H1 (cell line): ENCODE data around the gene ATCAY. TPM values are rescaled to one million over a fixed set of nuclear protein-coding genes. Genes with fewer than 3 reads are reported as not detected.

Experiments
- CTCF ChIA-PET: fragments of 300-600 bp; sonication (Branson Sonifier 250); formaldehyde crosslinking; loops from one replicate; lab custom pipeline; 2021; ENCODE audit not compliant: partially characterized antibody; lab: Charles Lee
- POLR2A ChIA-PET: fragments of 300-600 bp; sonication (Branson Sonifier 250); formaldehyde crosslinking; loops from one replicate; lab custom pipeline; 2021; ENCODE audit warnings: inconsistent platforms; ENCODE audit not compliant: partially characterized antibody; lab: Charles Lee
- DNase-seq, 2 experiments: peaks; one replicate each; pipeline versions ENCODE4 v3.0.0 to v3.0.0-alpha.2; 2010 to 2022; ENCODE audit warnings: low spot score in 2 of 2, low read depth in 1 of 2, mixed read lengths in 1 of 2
- FAIRE-seq: peaks from 2 replicates; lab custom pipeline; 2011; peaks lifted over from hg19 to GRCh38; lab: Jason Lieb, UNC
- H2AFZ ChIP-seq: 2 replicates; pipeline ENCODE4 v1.8.1; 2012; ENCODE audit warnings: low read length, inconsistent platforms
- H2AK5ac ChIP-seq: 2 replicates; pipeline ENCODE4 v1.6.1; 2013; ENCODE audit warnings: low read depth, low read length
- H2BK120ac ChIP-seq: replicated peaks from 2 replicates; pipeline ENCODE3; 2013; ENCODE audit warnings: low read depth, low read length, inconsistent platforms
- H2BK12ac ChIP-seq: 2 replicates; pipeline ENCODE4 v1.6.1; 2013; ENCODE audit warnings: low read depth, low read length
- H2BK15ac ChIP-seq: 2 replicates; pipeline ENCODE4 v1.6.1; 2013; ENCODE audit warnings: low read length
- H2BK20ac ChIP-seq: 2 replicates; pipeline ENCODE4 v1.6.1; 2013; ENCODE audit warnings: low read length
- H2BK5ac ChIP-seq: 2 replicates; pipeline ENCODE4 v1.6.1; 2013; ENCODE audit warnings: low read depth, low read length
- H3K14ac ChIP-seq: 2 replicates; pipeline ENCODE4 v1.6.1; 2013; ENCODE audit warnings: inconsistent platforms; ENCODE audit not compliant: insufficient read length
- H3K18ac ChIP-seq: 2 replicates; pipeline ENCODE4 v1.6.1; 2013; ENCODE audit warnings: low read length; ENCODE audit errors: extremely low read depth
- H3K23ac ChIP-seq: 2 replicates; pipeline ENCODE4 v1.6.1; 2013; ENCODE audit warnings: inconsistent platforms; ENCODE audit not compliant: insufficient read length
- H3K23me2 ChIP-seq: 2 replicates; pipeline ENCODE4 v1.6.1; 2013; ENCODE audit warnings: low read depth, low read length
- H3K27ac ChIP-seq: 2 replicates; pipeline ENCODE4 v1.6.1; 2011; ENCODE audit warnings: low read depth, low read length, inconsistent platforms
- H3K27me3 ChIP-seq, 4 experiments: replicated peaks in 1 of 4; 1 replicate in 1 of 4; 2 replicates in 3 of 4; pipeline versions ENCODE4 v1.6.1 to v1.8.1; 2011 to 2013; ENCODE audit warnings: low read length in 3 of 4, mild to moderate bottlenecking in 3 of 4, inconsistent platforms in 2 of 4, mixed read lengths in 2 of 4, moderate library complexity in 1 of 4; ENCODE audit not compliant: control insufficient read depth in 3 of 4, insufficient read depth in 3 of 4; ENCODE audit errors: extremely low read depth in 1 of 4
- H3K36me3 ChIP-seq, 4 experiments: 2 replicates each; pipeline versions ENCODE4 v1.6.1 to v1.8.1; 2011 to 2013; ENCODE audit warnings: mild to moderate bottlenecking in 4 of 4, low read length in 3 of 4, moderate library complexity in 2 of 4, control low read depth in 1 of 4, inconsistent platforms in 1 of 4; ENCODE audit not compliant: insufficient read depth in 4 of 4, control insufficient read depth in 2 of 4
- H3K4ac ChIP-seq: replicated peaks from 2 replicates; pipeline ENCODE3; 2013; ENCODE audit warnings: low read length, low read depth, mixed read lengths, inconsistent platforms; ENCODE audit not compliant: insufficient read length
- H3K4me1 ChIP-seq, 4 experiments: replicated peaks in 1 of 4; 1 replicate in 1 of 4; 2 replicates in 3 of 4; pipeline versions ENCODE4 v1.6.1 to v1.8.1; 2011 to 2013; ENCODE audit warnings: low read length in 3 of 4, inconsistent platforms in 2 of 4, mixed read lengths in 1 of 4; ENCODE audit not compliant: insufficient read depth in 4 of 4, control insufficient read depth in 3 of 4
- H3K4me2 ChIP-seq, 2 experiments: 2 replicates each; pipeline versions ENCODE4 v1.6.1 to v1.8.1; 2011 to 2013; ENCODE audit warnings: low read depth in 2 of 2, low read length in 2 of 2, control low read depth in 1 of 2, inconsistent platforms in 1 of 2, mild to moderate bottlenecking in 1 of 2; ENCODE audit not compliant: insufficient read depth in 1 of 2
- H3K4me3 ChIP-seq, 4 experiments: fragments of 200-600, 300-600 bp in 1 of 4; sonication (generic), shearing (Covaris generic), sonication (Bioruptor Twin) in 1 of 4; 2 replicates each; pipeline versions ENCODE4 v1.5.1 to v1.8.1; 2011 to 2016; ENCODE audit warnings: low read length in 4 of 4, low read depth in 3 of 4, control low read depth in 2 of 4, inconsistent platforms in 2 of 4, mild to moderate bottlenecking in 2 of 4, mixed read lengths in 1 of 4, moderate library complexity in 1 of 4; ENCODE audit not compliant: insufficient read depth in 2 of 4; ENCODE audit errors: extremely low read depth in 1 of 4
- H3K56ac ChIP-seq: replicated peaks from 2 replicates; pipeline ENCODE3; 2013; ENCODE audit warnings: low read depth, mild to moderate bottlenecking, mixed read lengths, low read length, inconsistent platforms; ENCODE audit not compliant: insufficient read length
- H3K79me1 ChIP-seq: 2 replicates; pipeline ENCODE4 v1.6.1; 2013; ENCODE audit warnings: low read depth, low read length, control low read depth
- H3K79me2 ChIP-seq, 2 experiments: 2 replicates each; pipeline versions ENCODE4 v1.6.1 to v1.8.1; 2012 to 2013; ENCODE audit warnings: low read length in 2 of 2, mild to moderate bottlenecking in 2 of 2, inconsistent platforms in 1 of 2; ENCODE audit not compliant: insufficient read depth in 2 of 2, control insufficient read depth in 1 of 2
- H3K9ac ChIP-seq, 4 experiments: replicated peaks in 1 of 4; 1 replicate in 1 of 4; 2 replicates in 3 of 4; pipeline versions ENCODE4 v1.6.1 to v1.8.1; 2011 to 2013; ENCODE audit warnings: low read depth in 3 of 4, low read length in 3 of 4, control low read depth in 2 of 4, mild to moderate bottlenecking in 2 of 4, moderate library complexity in 2 of 4, inconsistent platforms in 1 of 4; ENCODE audit errors: extremely low read depth in 1 of 4
- H3K9me3 ChIP-seq, 2 experiments: 2 replicates each; pipeline versions ENCODE4 v1.6.1 to v1.8.1; 2012 to 2013; ENCODE audit warnings: mild to moderate bottlenecking in 2 of 2, moderate library complexity in 2 of 2, control low read depth in 1 of 2, inconsistent platforms in 1 of 2, low read depth in 1 of 2, low read length in 1 of 2, mixed read lengths in 1 of 2; ENCODE audit not compliant: insufficient read depth in 2 of 2
- H4K20me1 ChIP-seq, 2 experiments: replicated peaks in 1 of 2; 2 replicates each; pipeline versions ENCODE3 to v1.8.1; 2011 to 2013; ENCODE audit warnings: inconsistent platforms in 2 of 2, low read length in 2 of 2, mild to moderate bottlenecking in 1 of 2; ENCODE audit not compliant: insufficient read depth in 2 of 2, control insufficient read depth in 1 of 2
- H4K5ac ChIP-seq: 2 replicates; pipeline ENCODE4 v1.6.1; 2013; ENCODE audit warnings: low read length, low read depth, mixed read lengths, inconsistent platforms; ENCODE audit not compliant: insufficient read length
- H4K8ac ChIP-seq: 2 replicates; pipeline ENCODE4 v1.8.0; 2013; ENCODE audit warnings: mild to moderate bottlenecking, moderate library complexity, low read length, inconsistent platforms; ENCODE audit not compliant: insufficient read depth; ENCODE audit errors: extremely low read depth
- H4K91ac ChIP-seq: replicated peaks from 2 replicates; pipeline ENCODE3; 2013; ENCODE audit warnings: low read length, mixed read lengths, inconsistent platforms; ENCODE audit not compliant: insufficient read length
- BRCA1 ChIP-seq: IDR thresholded peaks from 2 replicates; pipeline ENCODE4 v1.6.1; 2012; ENCODE audit warnings: low read depth, low read length, improper control_type of control experiment
- CBX5 ChIP-seq: fragments of 300-800, 300-1000 bp; sonication (generic); IDR thresholded peaks from 2 replicates; pipeline ENCODE4 v1.7.1; 2016; ENCODE audit warnings: antibody characterized with exemption, low read length, low read depth
- EZH2 ChIP-seq: fragments of 200-600 bp; sonication (generic); IDR thresholded peaks from 2 replicates; pipeline ENCODE4 v1.7.1; 2012; ENCODE audit warnings: low read depth, mild to moderate bottlenecking, moderate library complexity, low read length, inconsistent platforms; ENCODE audit not compliant: severe bottlenecking
- NRF1 ChIP-seq: IDR thresholded peaks from 2 replicates; pipeline ENCODE4 v1.6.1; 2011; ENCODE audit warnings: mild to moderate bottlenecking, low read depth, low read length, improper control_type of control experiment
- POLR2A ChIP-seq, 2 experiments: IDR thresholded peaks; 1 replicate in 1 of 2; 2 replicates in 1 of 2; pipeline ENCODE4 v1.6.1; 2011; ENCODE audit warnings: low read depth in 2 of 2, low read length in 2 of 2, mild to moderate bottlenecking in 2 of 2; ENCODE audit errors: control extremely low read depth in 1 of 2
- POLR2AphosphoS5 ChIP-seq: IDR thresholded peaks from 2 replicates; pipeline ENCODE4 v1.6.1; 2011; ENCODE audit warnings: low read depth, low read length
- SIN3A ChIP-seq, 2 experiments: IDR thresholded peaks in 1 of 2; conservative IDR thresholded peaks in 1 of 2; 2 replicates each; pipeline ENCODE4 v1.6.1; 2011 to 2012; ENCODE audit warnings: low read length in 2 of 2, improper control_type of control experiment in 1 of 2, low read depth in 1 of 2, mild to moderate bottlenecking in 1 of 2
- WGBS, 2 experiments: shearing (Covaris generic) in 1 of 2; methylation state at CpG; one replicate each; pipeline versions ENCODE4 v1.1.6 to v1.1.7; 2013 to 2015; ENCODE audit warnings: low lambda C conversion rate in 2 of 2, mixed read lengths in 2 of 2, inconsistent platforms in 1 of 2, low coverage in 1 of 2, missing lambda C conversion rate in 1 of 2; ENCODE audit not compliant: insufficient replicate concordance in 2 of 2, insufficient coverage in 1 of 2, insufficient read length in 1 of 2; ENCODE audit errors: extremely low coverage in 1 of 2, missing lambda C conversion rate in 1 of 2; 5-methylcytosine and 5-hydroxymethylcytosine counted together
- polyA plus RNA-seq, 7 experiments: library from polyadenylated mRNA; depleted of rRNA in 3 of 7; stranded (reverse) in 5 of 7; unstranded in 2 of 7; fragments of >200 nt in 5 of 7; fragments of 200-250 nt in 2 of 7; gene quantifications; 1 replicate in 5 of 7; 2 replicates in 1 of 7; 4 replicates in 1 of 7; pipeline versions ENCODE4 v1.2.1 to v1.2.3, GENCODE V29; 2011 to 2013; ENCODE audit warnings: missing spikeins in 2 of 7, mixed read lengths in 2 of 7
- total RNA-seq: library from RNA; stranded (reverse); fragmentation: NEBNext Ultra II Directional; extraction: Animal tissue kit (Norgen Biotek cat#: 25700); gene quantifications from 2 replicates; pipeline ENCODE4 v1.2.1, GENCODE V29; 2021
- TF ChIP-seq, protein P1 (sequence below), 3 experiments: IDR thresholded peaks; 1 replicate in 2 of 3; 2 replicates in 1 of 3; pipeline versions ENCODE4 v1.5.1 to v1.6.1; 2011; ENCODE audit warnings: low read length in 3 of 3, mild to moderate bottlenecking in 3 of 3, inconsistent platforms in 2 of 3, low read depth in 1 of 3, moderate library complexity in 1 of 3; ENCODE audit not compliant: insufficient read depth in 1 of 3; ENCODE audit errors: control extremely low read depth in 1 of 3

ATCAY gene
- total and polyA plus RNA-seq, 2 of the 8 experiments (the other 6 are each of a cell fraction or from before 2014, with no cell fraction given): 24.4 to 33.8 TPM

DNA sequence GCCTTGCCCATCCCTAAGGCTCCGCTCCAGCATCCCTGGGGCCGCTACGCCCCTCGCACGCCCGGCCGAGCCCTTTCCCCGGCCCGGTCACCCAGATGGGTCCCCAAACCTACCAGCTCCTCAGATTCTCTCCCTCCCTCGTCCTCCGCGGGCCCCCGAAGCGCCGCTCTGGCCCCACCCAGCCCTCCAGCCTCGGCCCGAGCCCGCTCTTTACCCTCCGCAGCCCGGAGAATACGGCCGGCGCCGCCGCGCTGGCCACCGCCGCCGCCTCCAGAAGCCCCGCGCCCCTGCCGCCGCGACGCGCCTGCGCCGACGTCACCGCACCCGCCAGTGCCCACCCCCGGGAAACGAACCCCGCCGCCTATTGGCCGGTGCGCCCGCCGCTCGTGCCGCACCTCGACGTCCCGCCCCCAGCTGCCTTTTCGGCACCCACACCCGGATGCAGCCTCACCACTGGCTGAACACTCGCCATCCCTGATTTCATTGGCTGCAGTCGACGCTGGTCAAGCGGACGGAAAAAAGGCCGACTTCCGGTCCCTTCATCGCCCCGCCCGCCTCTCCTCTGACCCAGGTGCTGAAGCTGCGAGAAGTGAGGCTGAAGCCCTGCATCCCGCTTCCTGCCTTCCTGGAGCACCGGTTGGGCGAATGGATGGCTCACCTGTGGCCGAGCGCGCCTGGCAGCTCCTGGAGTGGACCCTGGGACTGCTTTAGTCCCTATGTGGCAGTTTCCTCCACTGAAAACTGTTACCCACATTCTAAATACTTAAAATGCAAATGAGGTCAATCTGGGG lies 90.5 kb downstream of the ATCAY start, which contains the start of gene DAPK3:
TSS of gene DAPK3 (minus strand) at position 292 of the 791 bp plus-strand sequence. CDS start 1,364 bp downstream, outside the sequence.
- peak; percentile 97 to 98 for DNase-seq
- H4K5ac ChIP-seq: peak within 1 kb of the TSS; percentile 28
- H2BK20ac ChIP-seq: no peak within 1 kb of the TSS
- H3K9me3 ChIP-seq: no peaks in the 10 kb centered on the region
- H2BK12ac ChIP-seq: peak within 1 kb of the TSS; percentile 75; the same call in 1 of the 2 replicates
- H3K27me3 ChIP-seq: no peaks in the 10 kb centered on the region
- H3K18ac ChIP-seq: peak within 1 kb of the TSS; percentile 78
- peaks cover 2 to 14% (median 6%) of the 10 kb centered on the region in 4 experiments; a peak in 6 of 7 replicates for H3K4me1 ChIP-seq
- peaks cover 8 to 36% of the 10 kb centered on the region in 2 experiments; a peak in 3 of 4 replicates for H3K79me2 ChIP-seq
- 0 out of 2 replicates have a peak within 1 kb of the TSS, but pooled peaks have one; percentile 77 for H2AK5ac ChIP-seq
- H3K14ac ChIP-seq: no peak within 1 kb of the TSS
- peak within 1 kb of the TSS; percentile 94 for H4K8ac ChIP-seq
- H2BK120ac ChIP-seq: no peak within 1 kb of the TSS
- peak within 1 kb of the TSS; percentile 69 to 92 (median 75) for H3K4me3 ChIP-seq
- 3% methylated on average over 54 of the region's 73 CpGs; no CpG with 5 or more reads in 1 of the 2 experiments for WGBS, 2 experiments
- no peak for FAIRE-seq
- H3K27ac ChIP-seq: peak within 1 kb of the TSS; percentile 78; the same call in 1 of the 2 replicates
- H2BK15ac ChIP-seq: no peak within 1 kb of the TSS
- peak within 1 kb of the TSS; percentile 64 for H3K56ac ChIP-seq
- H3K79me1 ChIP-seq: peaks cover 2% of the 10 kb centered on the region; the same call in 1 of the 2 replicates
- no peak within 1 kb of the TSS for H3K4ac ChIP-seq
- H2AFZ ChIP-seq: no peak within 1 kb of the TSS
- no peak within 1 kb of the TSS for H3K23ac ChIP-seq
- H3K23me2 ChIP-seq: peaks cover 7% of the 10 kb centered on the region; the same call in 1 of the 2 replicates
- H3K36me3 ChIP-seq: peaks cover 12 to 29% (median 20%) of the 10 kb centered on the region in 4 experiments
- 0 out of 2 replicates have a peak within 1 kb of the TSS, but pooled peaks have one; percentile 52 for H2BK5ac ChIP-seq
- H4K20me1 ChIP-seq: peaks cover 18 to 28% of the 10 kb centered on the region in 2 experiments
- ChIA-PET POLR2A (interaction anchor here (0.7 to 24.8 kb wide), 21 partner anchors 10 to 209 kb away, joined by 3 to 870 read pairs (median 4); partner anchors contain the start of genes EEF2, MRPL54, NMRK2 and ZFR2), CTCF (interaction anchor here (0.5 to 1.6 kb wide), 5 partner anchors 14 to 133 kb away, joined by 3 to 6 read pairs (median 3); partner anchors contain the start of gene EEF2)
- no peak within 1 kb of the TSS for H4K91ac ChIP-seq
- peak within 1 kb of the TSS; percentile 88 to 92 for H3K4me2 ChIP-seq
- peak within 1 kb of the TSS; percentile 82 to 87 (median 84) for H3K9ac ChIP-seq
- TF ChIP-seq NRF1 (peak; percentile 18; the same call in 1 of the 2 replicates), POLR2AphosphoS5 (peak; percentile 98), BRCA1 (no peak; the same call in 1 of the 2 replicates), POLR2A (IDR thresholded peaks at IDR 0.05; ENCODE audit: control extremely low read depth in 1 of 2, low read depth in 2 of 2, low read length in 2 of 2) (peak; percentile 37 to 82), SIN3A (conservative IDR thresholded peaks at IDR 0.05 in 1 of 2, IDR thresholded peaks at IDR 0.05 in 1 of 2; ENCODE audit: low read depth in 1 of 2, low read length in 2 of 2) (peak; percentile 75 to 88; a peak in 2 of 4 replicates), EZH2 (no peak), CBX5 (no peak)
- TF ChIP-seq, protein P1, sequence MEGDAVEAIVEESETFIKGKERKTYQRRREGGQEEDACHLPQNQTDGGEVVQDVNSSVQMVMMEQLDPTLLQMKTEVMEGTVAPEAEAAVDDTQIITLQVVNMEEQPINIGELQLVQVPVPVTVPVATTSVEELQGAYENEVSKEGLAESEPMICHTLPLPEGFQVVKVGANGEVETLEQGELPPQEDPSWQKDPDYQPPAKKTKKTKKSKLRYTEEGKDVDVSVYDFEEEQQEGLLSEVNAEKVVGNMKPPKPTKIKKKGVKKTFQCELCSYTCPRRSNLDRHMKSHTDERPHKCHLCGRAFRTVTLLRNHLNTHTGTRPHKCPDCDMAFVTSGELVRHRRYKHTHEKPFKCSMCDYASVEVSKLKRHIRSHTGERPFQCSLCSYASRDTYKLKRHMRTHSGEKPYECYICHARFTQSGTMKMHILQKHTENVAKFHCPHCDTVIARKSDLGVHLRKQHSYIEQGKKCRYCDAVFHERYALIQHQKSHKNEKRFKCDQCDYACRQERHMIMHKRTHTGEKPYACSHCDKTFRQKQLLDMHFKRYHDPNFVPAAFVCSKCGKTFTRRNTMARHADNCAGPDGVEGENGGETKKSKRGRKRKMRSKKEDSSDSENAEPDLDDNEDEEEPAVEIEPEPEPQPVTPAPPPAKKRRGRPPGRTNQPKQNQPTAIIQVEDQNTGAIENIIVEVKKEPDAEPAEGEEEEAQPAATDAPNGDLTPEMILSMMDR (IDR thresholded peaks at IDR 0.05; ENCODE audit: control extremely low read depth in 1 of 3, insufficient read depth in 1 of 3, low read depth in 1 of 3, low read length in 3 of 3): no peak
